Endodermal cell (in vitro differentiated cells): ENCODE data around the gene FUT2. TPM values are rescaled to one million over a fixed set of nuclear protein-coding genes. Genes with fewer than 3 reads are reported as not detected.
"Not testable (repeated sequence)": the region's sequence is repeated elsewhere in the genome, so short reads cannot be mapped to it uniquely, and the experiment has no call there.

Experiments used
- DNase-seq: peaks from one replicate; pipeline ENCODE4 v3.0.0-alpha.2; 2017
- H3K27ac ChIP-seq: 2 replicates; pipeline ENCODE4 v1.5.1; 2013; ENCODE audit warnings: mild to moderate bottlenecking, low read depth, low read length, moderate library complexity
- H3K27me3 ChIP-seq: 2 replicates; pipeline ENCODE4 v1.6.1; 2013; ENCODE audit warnings: mild to moderate bottlenecking, low read length, moderate library complexity; ENCODE audit not compliant: insufficient read depth, control insufficient read depth, poor library complexity, severe bottlenecking
- H3K36me3 ChIP-seq: 2 replicates; pipeline ENCODE4 v1.7.0; 2013; ENCODE audit warnings: mild to moderate bottlenecking, low read length, moderate library complexity; ENCODE audit not compliant: control insufficient read depth, insufficient read depth
- H3K4me1 ChIP-seq: one replicate; pipeline ENCODE4 v1.7.0; 2013; ENCODE audit warnings: low read length; ENCODE audit not compliant: control insufficient read depth, insufficient read depth
- H3K4me3 ChIP-seq: 2 replicates; pipeline ENCODE4 v1.5.1; 2013; ENCODE audit warnings: mild to moderate bottlenecking, low read length, moderate library complexity
- H3K9ac ChIP-seq: 2 replicates; pipeline ENCODE4 v1.6.1; 2013; ENCODE audit warnings: mild to moderate bottlenecking, low read length, moderate library complexity; ENCODE audit not compliant: poor library complexity, severe bottlenecking; ENCODE audit errors: extremely low read depth
- H3K9me3 ChIP-seq: 2 replicates; pipeline ENCODE4 v1.6.1; 2013; ENCODE audit warnings: mild to moderate bottlenecking, low read length, moderate library complexity; ENCODE audit not compliant: control insufficient read depth
- H3K27ac Mint-ChIP-seq: 2 replicates; pipeline ENCODE4 v1.8.0; 2020; ENCODE audit warnings: mixed read lengths
- H3K27me3 Mint-ChIP-seq: 2 replicates; pipeline ENCODE4 v1.8.0; 2021; ENCODE audit warnings: mild to moderate bottlenecking, mixed read lengths; ENCODE audit not compliant: insufficient read depth
- H3K36me3 Mint-ChIP-seq: 2 replicates; pipeline ENCODE4 v1.8.0; 2020; ENCODE audit warnings: low read depth, mixed read lengths
- H3K4me1 Mint-ChIP-seq: 2 replicates; pipeline ENCODE4 v1.8.0; 2020; ENCODE audit warnings: mixed read lengths
- H3K4me3 Mint-ChIP-seq: 2 replicates; pipeline ENCODE4 v1.8.0; 2020; ENCODE audit warnings: mild to moderate bottlenecking, moderate library complexity, mixed read lengths
- H3K9me3 Mint-ChIP-seq: 2 replicates; pipeline ENCODE4 v1.8.0; 2020; ENCODE audit warnings: mild to moderate bottlenecking, mixed read lengths
- WGBS, 2 experiments: methylation state at CpG; one replicate each; pipeline versions ENCODE4 v1.1.5 to v1.1.7; 2013; ENCODE audit warnings: missing lambda C conversion rate in 2 of 2, mixed read lengths in 1 of 2; ENCODE audit not compliant: insufficient coverage in 1 of 2, insufficient read length in 1 of 2; 5-methylcytosine and 5-hydroxymethylcytosine counted together
- total RNA-seq, 2 donors: library from RNA; stranded (reverse); fragmentation: NEBNext Ultra II Directional in 1 of 2; extraction: Animal tissue kit (Norgen Biotek cat#: 25700) in 1 of 2; gene quantifications; 2 replicates in 1 of 2; 3 replicates in 1 of 2; pipeline ENCODE4 v1.2.1, GENCODE V29; 2021
- TF ChIP-seq, protein P1 (sequence below): fragments of 200-600 bp; sonication (generic); conservative IDR thresholded peaks from 2 replicates; pipeline ENCODE4 v1.5.0; 2021; ENCODE audit warnings: antibody characterized with exemption, mild to moderate bottlenecking

FUT2 gene
- total RNA-seq, 2 donors from 2014 or later = 5.8 to 11.0 TPM

GRCh38 chr19:48714759-48715675 is 19.2 kb downstream of the FUT2 start:
- peaks cover 7% of the 10 kb centered on the region for H3K9me3 Mint-ChIP-seq
- H3K27ac Mint-ChIP-seq = peak overlapping the region; percentile 90
- no peaks in the 10 kb centered on the region for H3K4me1 ChIP-seq
- DNase-seq = peak; percentile 53
- H3K36me3 Mint-ChIP-seq = peaks cover 8% of the 10 kb centered on the region
- H3K9me3 ChIP-seq = peaks cover 4% of the 10 kb centered on the region
- H3K9ac ChIP-seq = peak overlapping the region; percentile 59
- TF ChIP-seq, protein P1, sequence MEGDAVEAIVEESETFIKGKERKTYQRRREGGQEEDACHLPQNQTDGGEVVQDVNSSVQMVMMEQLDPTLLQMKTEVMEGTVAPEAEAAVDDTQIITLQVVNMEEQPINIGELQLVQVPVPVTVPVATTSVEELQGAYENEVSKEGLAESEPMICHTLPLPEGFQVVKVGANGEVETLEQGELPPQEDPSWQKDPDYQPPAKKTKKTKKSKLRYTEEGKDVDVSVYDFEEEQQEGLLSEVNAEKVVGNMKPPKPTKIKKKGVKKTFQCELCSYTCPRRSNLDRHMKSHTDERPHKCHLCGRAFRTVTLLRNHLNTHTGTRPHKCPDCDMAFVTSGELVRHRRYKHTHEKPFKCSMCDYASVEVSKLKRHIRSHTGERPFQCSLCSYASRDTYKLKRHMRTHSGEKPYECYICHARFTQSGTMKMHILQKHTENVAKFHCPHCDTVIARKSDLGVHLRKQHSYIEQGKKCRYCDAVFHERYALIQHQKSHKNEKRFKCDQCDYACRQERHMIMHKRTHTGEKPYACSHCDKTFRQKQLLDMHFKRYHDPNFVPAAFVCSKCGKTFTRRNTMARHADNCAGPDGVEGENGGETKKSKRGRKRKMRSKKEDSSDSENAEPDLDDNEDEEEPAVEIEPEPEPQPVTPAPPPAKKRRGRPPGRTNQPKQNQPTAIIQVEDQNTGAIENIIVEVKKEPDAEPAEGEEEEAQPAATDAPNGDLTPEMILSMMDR = no peak
- H3K4me1 Mint-ChIP-seq = peaks cover 24% of the 10 kb centered on the region
- peak overlapping the region; percentile 89 for H3K4me3 ChIP-seq
- H3K36me3 ChIP-seq = no peaks in the 10 kb centered on the region
- peaks cover 2% of the 10 kb centered on the region for H3K27me3 Mint-ChIP-seq
- H3K27ac ChIP-seq = peak overlapping the region; percentile 55
- WGBS, 2 experiments = 83 to 96% methylated on average over 12 to 26 of the region's 26 CpGs
- peak overlapping the region; percentile 75 for H3K4me3 Mint-ChIP-seq
- H3K27me3 ChIP-seq = no peaks in the 10 kb centered on the region

- Histone ChIP-seq H3K36me3 (no peaks in the 10 kb centered on the region), H3K4me3 (no peak overlapping the region), H3K4me1 (no peaks in the 10 kb centered on the region), H3K27me3 (no peaks in the 10 kb centered on the region), H3K27ac (no peak overlapping the region), H3K9me3 (peaks cover 4% of the 10 kb centered on the region), H3K9ac (no peak overlapping the region)
- 92 to 96% methylated on average over 19 of the region's 19 CpGs for WGBS, 2 experiments
- peak overlapping the region; percentile 30 for H3K27ac Mint-ChIP-seq
- H3K9me3 Mint-ChIP-seq = peaks cover 6% of the 10 kb centered on the region
- peak; percentile 54 for DNase-seq
- TF ChIP-seq, protein P1 = no peak
- peaks cover 2% of the 10 kb centered on the region for H3K27me3 Mint-ChIP-seq
- H3K4me3 Mint-ChIP-seq = peak overlapping the region; percentile 75
- H3K36me3 Mint-ChIP-seq = peaks cover 8% of the 10 kb centered on the region
- H3K4me1 Mint-ChIP-seq = peaks cover 24% of the 10 kb centered on the region
Measured at GRCh38 chr19:48715681-48716171, 20.0 kb downstream of the FUT2 start.

DNA sequence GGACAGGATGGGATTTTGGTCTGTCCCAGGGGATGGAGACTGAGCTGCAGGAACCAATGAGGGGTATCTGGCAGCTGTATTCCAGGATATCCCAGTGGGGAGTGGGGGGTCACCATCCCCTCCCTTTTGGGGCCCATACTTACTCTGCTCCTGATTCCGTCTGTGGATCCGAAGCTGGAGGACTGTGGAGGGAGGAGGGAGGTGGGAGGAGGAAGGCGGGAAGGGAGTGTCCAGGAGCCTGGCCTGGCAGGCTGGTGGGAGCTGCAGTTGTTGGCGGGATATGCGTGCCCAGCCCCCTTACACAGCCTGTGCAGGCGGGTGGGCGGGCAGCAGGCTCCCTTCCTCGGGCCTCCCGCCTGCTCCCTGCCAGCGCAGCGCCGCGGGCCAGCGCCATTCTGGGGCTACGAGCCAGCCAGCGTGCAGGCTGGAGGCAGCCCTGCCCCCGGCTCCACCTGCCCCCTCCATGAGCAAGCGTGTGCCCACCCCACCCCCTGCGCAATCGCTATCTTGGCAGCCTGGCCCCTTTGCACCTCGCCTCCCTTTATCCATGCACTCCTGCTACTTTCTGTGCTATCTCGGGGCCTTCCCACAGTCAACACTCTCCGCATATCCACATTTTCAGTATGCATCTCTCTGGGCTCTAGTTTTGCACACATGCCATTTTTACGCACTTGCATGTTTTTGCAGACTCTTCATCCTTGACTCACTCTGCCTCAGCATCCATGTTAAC is 21.0 kb downstream of the FUT2 start:
- peak overlapping the region; percentile 32 for H3K4me3 Mint-ChIP-seq
- H3K27me3 Mint-ChIP-seq = no peaks in the 10 kb centered on the region
- H3K27ac Mint-ChIP-seq = no peak overlapping the region
- peaks cover 24% of the 10 kb centered on the region for H3K4me1 Mint-ChIP-seq
- peak; percentile 67 for DNase-seq
- H3K36me3 Mint-ChIP-seq = peaks cover 2% of the 10 kb centered on the region
- no peak overlapping the region for H3K4me3 ChIP-seq
- H3K27me3 ChIP-seq = no peaks in the 10 kb centered on the region
- no peaks in the 10 kb centered on the region for H3K36me3 ChIP-seq
- H3K27ac ChIP-seq = peak overlapping the region; percentile 24
- H3K9me3 ChIP-seq = no peaks in the 10 kb centered on the region
- no peak overlapping the region for H3K9ac ChIP-seq
- WGBS, 2 experiments = 34 to 46% methylated on average over 12 to 24 of the region's 24 CpGs
- TF ChIP-seq, protein P1 = no peak
- no peaks in the 10 kb centered on the region for H3K4me1 ChIP-seq
- H3K9me3 Mint-ChIP-seq = no peaks in the 10 kb centered on the region

DNA sequence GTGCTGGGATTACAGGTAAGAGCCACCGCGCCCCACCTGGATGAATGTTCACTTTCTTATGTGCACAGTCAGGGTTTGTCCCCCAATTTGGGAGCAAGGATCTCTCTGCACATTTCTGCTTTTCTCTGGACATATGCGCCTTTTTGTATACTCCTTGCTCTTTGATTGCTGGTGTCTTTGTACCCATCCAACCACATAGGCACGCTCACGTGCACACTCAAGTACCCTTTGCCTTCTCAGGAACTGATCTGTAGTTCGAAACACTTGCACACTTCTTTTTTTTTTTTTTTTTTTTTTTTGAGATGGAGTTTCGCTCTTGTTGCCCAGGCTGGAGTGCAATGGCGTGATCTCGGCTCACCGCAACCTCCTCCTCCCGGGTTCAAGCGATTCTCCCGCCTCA is 22.3 kb downstream of the FUT2 start:
- not testable (repeated sequence) for H3K4me3 Mint-ChIP-seq

More for the DNA sequence above, 22.3 kb downstream of the FUT2 start:
- not testable (repeated sequence) for H3K9me3 ChIP-seq, H3K4me1 ChIP-seq, H3K9me3 Mint-ChIP-seq, DNase-seq, H3K4me3 ChIP-seq, H3K27ac Mint-ChIP-seq, H3K27me3 Mint-ChIP-seq, H3K27me3 ChIP-seq, H3K27ac ChIP-seq, H3K36me3 ChIP-seq, H3K9ac ChIP-seq, H3K36me3 Mint-ChIP-seq
- WGBS, 2 experiments = 94 to 98% methylated on average over 10 to 13 of the region's 13 CpGs
- peaks cover 21% of the 10 kb centered on the region for H3K4me1 Mint-ChIP-seq
